Smooth muscle cell (in vitro differentiated cells): ENCODE measurements around the gene BCL7C. TPM values are rescaled to one million over a fixed set of nuclear protein-coding genes. Genes with fewer than 3 reads are reported as not detected.

ENCODE experiments used
- DNase-seq: peaks from one replicate; lab custom pipeline; 2025; ENCODE audit not compliant: unreplicated experiment; lab: John Stamatoyannopoulos, UW
- H2AFZ ChIP-seq: fragments of 200-600 bp; sonication (generic); 2 replicates; pipeline ENCODE4 v1.6.0; 2016; ENCODE audit warnings: antibody characterized with exemption, low read depth, mild to moderate bottlenecking
- H3F3A ChIP-seq: fragments of 200-600 bp; sonication (generic); 2 replicates; pipeline ENCODE4 v1.6.0; 2017; ENCODE audit warnings: antibody characterized with exemption, low read depth
- H3K27ac ChIP-seq: fragments of 200-600 bp; sonication (generic); 2 replicates; pipeline ENCODE4 v1.5.1; 2016; ENCODE audit warnings: low read depth, mild to moderate bottlenecking
- H3K27me3 ChIP-seq: fragments of 200-600 bp; sonication (generic); 2 replicates; pipeline ENCODE4 v1.6.1; 2016; ENCODE audit warnings: low read depth, mild to moderate bottlenecking
- H3K36me3 ChIP-seq: fragments of 200-600 bp; sonication (generic); 2 replicates; pipeline ENCODE4 v1.5.1; 2016; ENCODE audit warnings: low read depth
- H3K4me1 ChIP-seq: fragments of 200-600 bp; sonication (generic); 2 replicates; pipeline ENCODE4 v1.5.1; 2016; ENCODE audit warnings: low read depth
- H3K4me2 ChIP-seq: fragments of 200-600 bp; sonication (generic); 2 replicates; pipeline ENCODE4 v1.6.0; 2016; ENCODE audit warnings: mild to moderate bottlenecking
- H3K4me3 ChIP-seq: fragments of 200-600 bp; sonication (generic); 2 replicates; pipeline ENCODE4 v1.5.1; 2016; ENCODE audit warnings: mild to moderate bottlenecking
- H3K79me2 ChIP-seq: fragments of 200-600 bp; sonication (generic); 2 replicates; pipeline ENCODE4 v1.6.0; 2016; ENCODE audit warnings: low read depth, mild to moderate bottlenecking
- H3K9ac ChIP-seq: fragments of 200-600 bp; sonication (generic); 2 replicates; pipeline ENCODE4 v1.6.0; 2016; ENCODE audit warnings: low read depth
- H3K9me3 ChIP-seq: fragments of 200-600 bp; sonication (generic); replicated peaks from 2 replicates; pipeline ENCODE4 v1.5.1; 2016; ENCODE audit warnings: low read depth
- H4K20me1 ChIP-seq: fragments of 200-600 bp; sonication (generic); 2 replicates; pipeline ENCODE4 v1.6.0; 2016; ENCODE audit warnings: low read depth
- WGBS: methylation state at CpG from one replicate; pipeline ENCODE4 v1.1.7; 2016; ENCODE audit warnings: low lambda C conversion rate; 5-methylcytosine and 5-hydroxymethylcytosine counted together
- polyA plus RNA-seq: library from polyadenylated mRNA; unstranded; fragments of >200 nt; fragmentation: Nextera tagmentation; extraction: Ambion mirVana; gene quantifications from 2 replicates; pipeline ENCODE4 v1.2.1, GENCODE V29; 2016
- total RNA-seq: library from RNA; depleted of rRNA; stranded (reverse); fragments of >200 nt; gene quantifications from 2 replicates; pipeline ENCODE4 v1.2.3, GENCODE V29; 2014
- TF ChIP-seq, protein P1 (sequence below): fragments of 200-600 bp; sonication (generic); IDR thresholded peaks from 2 replicates; pipeline ENCODE4 v1.5.1; 2017; ENCODE audit warnings: borderline replicate concordance, mild to moderate bottlenecking, antibody characterized with exemption; ENCODE audit not compliant: insufficient read depth, poor library complexity, severe bottlenecking

BCL7C gene
- total and polyA plus RNA-seq, 2 experiments from 2014 or later, result 34.2 to 76.1 TPM

GRCh38 chr16:30926937-30927788 lies 33.3 kb upstream of the BCL7C start:
- peaks cover 12% of the 10 kb centered on the region for H4K20me1 ChIP-seq
- no peak overlapping the region for H3K4me2 ChIP-seq
- H3K27me3 ChIP-seq, result no peaks in the 10 kb centered on the region
- no peak overlapping the region for H3K9ac ChIP-seq
- H3K79me2 ChIP-seq, result peaks cover 3% of the 10 kb centered on the region
- H3K4me1 ChIP-seq, result peaks cover 10% of the 10 kb centered on the region
- H3F3A ChIP-seq, result no peaks in the 10 kb centered on the region
- no peaks in the 10 kb centered on the region for H3K9me3 ChIP-seq
- no peaks in the 10 kb centered on the region for H3K36me3 ChIP-seq
- H3K27ac ChIP-seq, result no peak overlapping the region
- TF ChIP-seq, protein P1, sequence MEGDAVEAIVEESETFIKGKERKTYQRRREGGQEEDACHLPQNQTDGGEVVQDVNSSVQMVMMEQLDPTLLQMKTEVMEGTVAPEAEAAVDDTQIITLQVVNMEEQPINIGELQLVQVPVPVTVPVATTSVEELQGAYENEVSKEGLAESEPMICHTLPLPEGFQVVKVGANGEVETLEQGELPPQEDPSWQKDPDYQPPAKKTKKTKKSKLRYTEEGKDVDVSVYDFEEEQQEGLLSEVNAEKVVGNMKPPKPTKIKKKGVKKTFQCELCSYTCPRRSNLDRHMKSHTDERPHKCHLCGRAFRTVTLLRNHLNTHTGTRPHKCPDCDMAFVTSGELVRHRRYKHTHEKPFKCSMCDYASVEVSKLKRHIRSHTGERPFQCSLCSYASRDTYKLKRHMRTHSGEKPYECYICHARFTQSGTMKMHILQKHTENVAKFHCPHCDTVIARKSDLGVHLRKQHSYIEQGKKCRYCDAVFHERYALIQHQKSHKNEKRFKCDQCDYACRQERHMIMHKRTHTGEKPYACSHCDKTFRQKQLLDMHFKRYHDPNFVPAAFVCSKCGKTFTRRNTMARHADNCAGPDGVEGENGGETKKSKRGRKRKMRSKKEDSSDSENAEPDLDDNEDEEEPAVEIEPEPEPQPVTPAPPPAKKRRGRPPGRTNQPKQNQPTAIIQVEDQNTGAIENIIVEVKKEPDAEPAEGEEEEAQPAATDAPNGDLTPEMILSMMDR, result no peak
- DNase-seq, result no peak
- H3K4me3 ChIP-seq, result no peak overlapping the region
- WGBS, result 97% methylated on average over 22 of the region's 22 CpGs
- no peak overlapping the region for H2AFZ ChIP-seq

- Histone ChIP-seq H3F3A (no peaks in the 10 kb centered on the region), H3K4me3 (no peak overlapping the region), H3K4me1 (peaks cover 10% of the 10 kb centered on the region), H3K9ac (no peak overlapping the region), H2AFZ (no peak overlapping the region), H4K20me1 (peaks cover 12% of the 10 kb centered on the region), H3K9me3 (no peaks in the 10 kb centered on the region), H3K27ac (no peak overlapping the region), H3K4me2 (no peak overlapping the region), H3K27me3 (no peaks in the 10 kb centered on the region), H3K36me3 (no peaks in the 10 kb centered on the region), H3K79me2 (peaks cover 3% of the 10 kb centered on the region)
- no peak for DNase-seq
- TF ChIP-seq, protein P1, result no peak
- 76% methylated on average over 10 of the region's 10 CpGs for WGBS
These were observed 32.3 kb upstream of the BCL7C start for GRCh38 chr16:30925995-30926811.

GRCh38 chr16:30925632-30925987 lies 31.7 kb upstream of the BCL7C start:
- H3K4me1 ChIP-seq, result peaks cover 10% of the 10 kb centered on the region
- no peaks in the 10 kb centered on the region for H3F3A ChIP-seq
- WGBS, result 97% methylated on average over 26 of the region's 26 CpGs
- H3K4me3 ChIP-seq, result no peak overlapping the region
- H4K20me1 ChIP-seq, result peaks cover 12% of the 10 kb centered on the region
- peaks cover 3% of the 10 kb centered on the region for H3K79me2 ChIP-seq
- no peak for DNase-seq
- TF ChIP-seq, protein P1, result no peak
- no peak overlapping the region for H3K27ac ChIP-seq
- H3K9me3 ChIP-seq, result no peaks in the 10 kb centered on the region
- H3K4me2 ChIP-seq, result no peak overlapping the region
- H3K27me3 ChIP-seq, result no peaks in the 10 kb centered on the region
- H3K9ac ChIP-seq, result no peak overlapping the region
- no peak overlapping the region for H2AFZ ChIP-seq
- H3K36me3 ChIP-seq, result no peaks in the 10 kb centered on the region
